ENCODE results near the gene CD99L2.
A peak's percentile ranks its signal among the peaks of the same experiment; 100 is the strongest.

The CD99L2 gene, protein sequence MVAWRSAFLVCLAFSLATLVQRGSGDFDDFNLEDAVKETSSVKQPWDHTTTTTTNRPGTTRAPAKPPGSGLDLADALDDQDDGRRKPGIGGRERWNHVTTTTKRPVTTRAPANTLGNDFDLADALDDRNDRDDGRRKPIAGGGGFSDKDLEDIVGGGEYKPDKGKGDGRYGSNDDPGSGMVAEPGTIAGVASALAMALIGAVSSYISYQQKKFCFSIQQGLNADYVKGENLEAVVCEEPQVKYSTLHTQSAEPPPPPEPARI

DNA sequence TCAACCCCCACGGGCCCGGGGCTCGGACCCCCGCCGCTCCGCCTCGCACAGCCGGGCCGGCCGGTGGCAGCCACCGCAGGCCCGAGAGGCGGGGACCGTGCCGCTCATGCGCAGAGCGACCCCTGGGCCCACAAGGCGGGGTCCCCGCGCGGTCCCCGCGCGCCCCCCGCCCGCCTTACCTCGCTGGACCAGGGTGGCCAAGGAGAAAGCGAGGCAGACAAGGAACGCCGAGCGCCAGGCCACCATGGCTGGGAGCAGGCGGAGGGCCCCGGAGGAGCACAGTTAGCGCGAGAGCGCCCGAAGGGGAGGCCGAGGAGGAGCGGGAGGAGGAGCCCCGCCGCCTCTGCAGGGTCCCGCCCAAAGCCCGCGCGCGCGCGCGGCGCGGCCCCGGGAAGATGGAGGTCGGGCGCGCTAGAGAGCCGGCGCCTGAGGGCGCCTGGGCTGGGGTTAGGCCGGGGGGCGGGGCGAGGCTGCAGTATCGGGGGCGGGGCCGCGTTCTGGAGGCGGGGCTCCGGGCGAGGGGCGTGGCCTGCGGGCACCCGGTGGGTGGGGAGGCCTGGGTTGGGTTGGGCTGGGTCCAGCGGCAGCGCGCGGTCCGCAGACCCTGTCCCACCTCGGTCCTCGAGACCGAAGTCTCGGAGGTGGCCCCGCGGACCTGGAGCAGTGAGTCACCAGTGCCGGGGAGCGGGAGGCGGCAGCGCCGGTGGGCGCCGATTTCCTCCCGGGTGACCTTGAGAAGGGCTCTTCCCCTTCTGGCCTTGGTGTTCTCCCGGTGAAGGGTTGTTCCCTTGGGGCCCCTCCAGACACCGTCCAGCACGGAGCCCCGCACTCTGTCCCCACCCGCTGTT, at the start of gene CD99L2:
TSS of gene CD99L2 (minus strand) at position 326 of the 848 bp plus-strand sequence. CDS start at position 246, 80 bp downstream.
- Histone ChIP-seq H3K27me3 (ENCODE audit: control insufficient read depth in 1 of 2, insufficient read depth in 2 of 2, low read length in 2 of 2) (no peaks in the 10 kb centered on the region), H3K36me3 (ENCODE audit: control insufficient read depth in 2 of 2, insufficient read depth in 2 of 2, low read length in 2 of 2) (no peaks in the 10 kb centered on the region), H3K4me1 (ENCODE audit: control insufficient read depth, insufficient read depth, low read length) (peaks cover 4% of the 10 kb centered on the region), H3K27ac (ENCODE audit: low read length) (peak within 1 kb of the TSS; percentile 41), H3K9me3 (ENCODE audit: control insufficient read depth in 2 of 2, low read length in 2 of 2) (no peaks in the 10 kb centered on the region), H3K4me3 (ENCODE audit: low read length in 2 of 2) (peak within 1 kb of the TSS; percentile 60 to 73), H3K9ac (ENCODE audit: low read length in 2 of 2) (peak within 1 kb of the TSS; percentile 66 to 75)

DNA sequence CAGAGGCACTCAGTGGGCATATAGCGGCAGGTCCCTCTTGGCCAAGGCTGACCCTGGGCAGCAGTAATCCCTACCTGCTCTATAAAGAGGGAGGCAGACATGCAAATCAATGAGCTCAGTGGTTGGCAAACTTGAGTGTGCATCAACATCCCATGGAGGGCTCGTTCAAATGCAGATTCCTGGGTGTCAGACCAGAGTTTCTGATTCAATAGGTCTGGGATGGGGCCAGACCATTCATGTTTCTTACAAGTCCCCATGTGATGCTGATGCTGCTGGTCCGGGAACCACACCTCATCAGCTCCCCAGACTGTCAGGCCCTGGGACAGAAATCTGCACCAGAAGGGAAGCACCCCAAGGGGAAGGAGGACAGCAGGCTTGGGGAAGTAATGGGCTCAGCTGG, 45.8 kb upstream of the CD99L2 start:
- Histone ChIP-seq H3K9me3 (ENCODE audit: control insufficient read depth in 2 of 2, low read length in 2 of 2) (no peaks in the 10 kb centered on the region), H3K27me3 (ENCODE audit: control insufficient read depth in 1 of 2, insufficient read depth in 2 of 2, low read length in 2 of 2) (peaks cover 0 to 6% of the 10 kb centered on the region in 2 donors)

DNA sequence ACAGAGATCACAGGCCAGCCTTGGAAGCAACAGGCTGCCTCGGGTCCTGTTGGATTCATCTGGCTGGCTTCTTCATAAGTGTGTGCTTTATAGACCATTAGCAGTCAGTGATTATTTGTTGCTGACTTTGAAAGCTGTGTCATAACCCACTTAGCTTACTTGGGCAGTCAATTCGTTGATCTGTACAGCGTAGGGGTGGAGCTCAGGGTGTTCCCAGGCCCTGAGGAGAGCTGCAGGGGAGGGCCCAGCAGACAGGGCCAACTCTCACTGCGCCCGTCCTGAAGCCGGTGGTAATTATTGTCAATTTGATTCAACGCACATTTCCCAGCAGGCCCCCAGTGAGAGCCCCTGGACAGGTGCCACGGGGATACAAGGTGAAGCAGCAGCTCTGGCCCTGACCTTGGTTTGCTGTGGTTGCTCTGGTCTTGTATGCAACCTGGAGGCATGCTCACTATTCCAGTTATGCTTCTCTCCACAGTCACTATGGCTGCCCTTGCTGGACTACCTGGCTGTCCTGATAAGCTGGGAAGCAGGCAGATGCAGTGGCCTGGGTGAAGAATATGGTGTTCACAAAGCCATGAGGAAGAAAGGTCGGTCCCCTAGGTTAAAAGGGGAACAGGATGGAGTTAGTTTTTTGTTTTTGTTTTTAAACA, 44.6 kb upstream of the CD99L2 start:
- Histone ChIP-seq H3K9me3 (ENCODE audit: control insufficient read depth in 2 of 2, low read length in 2 of 2) (no peaks in the 10 kb centered on the region), H3K27ac (ENCODE audit: low read length) (no peak overlapping the region), H3K36me3 (ENCODE audit: control insufficient read depth in 2 of 2, insufficient read depth in 2 of 2, low read length in 2 of 2) (no peaks in the 10 kb centered on the region), H3K4me3 (ENCODE audit: low read length in 2 of 2) (no peak overlapping the region), H3K27me3 (ENCODE audit: control insufficient read depth in 1 of 2, insufficient read depth in 2 of 2, low read length in 2 of 2) (peaks cover 0 to 6% of the 10 kb centered on the region in 2 donors), H3K9ac (ENCODE audit: low read length in 2 of 2) (no peak overlapping the region), H3K4me1 (ENCODE audit: control insufficient read depth, insufficient read depth, low read length) (no peaks in the 10 kb centered on the region)

More for the DNA sequence above, 45.8 kb upstream of the CD99L2 start:
- no peak overlapping the region for H3K9ac ChIP-seq (ENCODE audit: low read length in 2 of 2)
- H3K4me3 ChIP-seq (ENCODE audit: low read length in 2 of 2): no peak overlapping the region
- no peaks in the 10 kb centered on the region for H3K4me1 ChIP-seq (ENCODE audit: control insufficient read depth, insufficient read depth, low read length)
- H3K27ac ChIP-seq (ENCODE audit: low read length): no peak overlapping the region
- no peaks in the 10 kb centered on the region for H3K36me3 ChIP-seq (ENCODE audit: control insufficient read depth in 2 of 2, insufficient read depth in 2 of 2, low read length in 2 of 2)

DNA sequence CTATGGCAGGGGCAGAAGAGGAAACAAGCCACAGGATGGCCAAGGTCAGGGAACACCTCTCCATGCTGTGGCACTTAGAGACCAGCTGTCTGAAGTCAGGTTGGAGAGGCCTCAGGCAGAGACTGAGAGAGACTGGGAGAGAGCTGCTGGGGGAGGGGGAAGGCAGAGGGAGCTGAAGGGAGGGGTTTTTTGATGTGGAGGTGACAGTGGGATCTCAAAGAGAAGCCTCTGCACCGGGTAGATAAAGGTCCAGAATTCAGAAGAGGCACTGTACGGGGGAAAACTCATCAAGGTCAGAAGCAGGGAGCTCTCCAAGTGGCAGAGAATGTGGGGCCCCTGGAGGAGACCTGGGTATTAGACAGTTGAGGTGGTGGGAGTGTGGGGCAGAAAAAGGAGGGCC, 43.1 kb upstream of the CD99L2 start:
- Histone ChIP-seq H3K4me1 (ENCODE audit: control insufficient read depth, insufficient read depth, low read length) (no peaks in the 10 kb centered on the region), H3K27ac (ENCODE audit: low read length) (no peak overlapping the region), H3K36me3 (ENCODE audit: control insufficient read depth in 2 of 2, insufficient read depth in 2 of 2, low read length in 2 of 2) (no peaks in the 10 kb centered on the region), H3K9me3 (ENCODE audit: control insufficient read depth in 2 of 2, low read length in 2 of 2) (no peaks in the 10 kb centered on the region), H3K4me3 (ENCODE audit: low read length in 2 of 2) (no peak overlapping the region), H3K27me3 (ENCODE audit: control insufficient read depth in 1 of 2, insufficient read depth in 2 of 2, low read length in 2 of 2) (no peaks in the 10 kb centered on the region), H3K9ac (ENCODE audit: low read length in 2 of 2) (no peak overlapping the region)

DNA sequence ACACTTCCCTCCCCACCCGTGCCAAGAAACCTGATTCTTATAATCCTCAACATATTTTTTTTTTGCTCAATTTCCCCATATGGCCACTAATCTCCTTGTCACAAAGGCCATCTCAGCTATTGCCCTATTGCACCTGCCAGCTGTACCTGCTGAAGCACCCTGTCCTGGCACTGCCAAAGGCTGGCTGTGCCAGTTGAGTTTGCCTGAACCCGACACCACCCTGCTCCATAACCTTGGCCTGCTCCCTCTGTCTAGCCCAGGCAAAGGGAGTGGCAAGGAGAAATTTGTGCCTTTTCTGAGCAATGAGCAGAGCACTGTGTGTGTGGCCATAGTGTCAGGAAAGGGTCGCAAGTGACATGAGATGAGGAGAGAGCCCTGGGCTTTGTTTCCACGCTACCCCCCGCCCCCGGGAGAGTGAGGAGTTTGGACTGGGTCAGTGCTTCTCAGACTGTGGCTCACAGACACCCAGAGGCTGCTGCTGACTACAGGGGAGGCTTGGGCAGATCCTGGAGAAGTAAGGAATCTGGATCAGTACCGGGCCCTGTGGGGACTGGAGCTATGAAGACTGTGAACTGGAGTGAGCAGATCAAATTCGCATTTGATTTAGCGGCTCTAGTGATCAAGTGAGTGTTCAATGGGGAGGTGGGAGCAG, 42.5 kb upstream of the CD99L2 start:
- H3K4me3 ChIP-seq (ENCODE audit: low read length in 2 of 2): no peak overlapping the region
- H3K9ac ChIP-seq (ENCODE audit: low read length in 2 of 2): no peak overlapping the region
- H3K4me1 ChIP-seq (ENCODE audit: control insufficient read depth, insufficient read depth, low read length): no peaks in the 10 kb centered on the region
- H3K27me3 ChIP-seq (ENCODE audit: control insufficient read depth in 1 of 2, insufficient read depth in 2 of 2, low read length in 2 of 2): no peaks in the 10 kb centered on the region
- no peaks in the 10 kb centered on the region for H3K36me3 ChIP-seq (ENCODE audit: control insufficient read depth in 2 of 2, insufficient read depth in 2 of 2, low read length in 2 of 2)
- no peaks in the 10 kb centered on the region for H3K9me3 ChIP-seq (ENCODE audit: control insufficient read depth in 2 of 2, low read length in 2 of 2)
- no peak overlapping the region for H3K27ac ChIP-seq (ENCODE audit: low read length)

DNA sequence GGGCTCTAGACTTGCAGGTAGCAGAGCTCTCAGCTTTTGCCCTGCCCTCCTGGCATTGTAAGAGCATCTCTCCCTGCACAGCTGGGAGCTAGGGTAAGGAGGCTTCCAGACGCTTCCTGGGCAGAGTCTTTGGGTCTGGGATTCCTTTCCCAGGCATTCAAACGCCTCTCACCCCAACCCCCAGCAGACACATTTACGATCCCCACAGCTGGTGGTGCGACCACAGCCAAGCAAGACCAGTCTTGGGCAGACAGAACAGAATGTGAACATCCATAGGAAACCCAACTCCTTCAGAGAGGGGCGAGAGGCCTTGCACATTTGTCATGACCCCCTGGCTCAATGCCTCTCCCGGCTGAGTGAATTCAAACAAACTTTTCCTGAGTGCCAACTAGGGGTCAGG, 38.1 kb upstream of the CD99L2 start:
- Histone ChIP-seq H3K27ac (ENCODE audit: low read length) (no peak overlapping the region), H3K4me3 (ENCODE audit: low read length in 2 of 2) (no peak overlapping the region), H3K4me1 (ENCODE audit: control insufficient read depth, insufficient read depth, low read length) (no peaks in the 10 kb centered on the region), H3K9ac (ENCODE audit: low read length in 2 of 2) (no peak overlapping the region), H3K27me3 (ENCODE audit: control insufficient read depth in 1 of 2, insufficient read depth in 2 of 2, low read length in 2 of 2) (no peaks in the 10 kb centered on the region), H3K9me3 (ENCODE audit: control insufficient read depth in 2 of 2, low read length in 2 of 2) (no peaks in the 10 kb centered on the region), H3K36me3 (ENCODE audit: control insufficient read depth in 2 of 2, insufficient read depth in 2 of 2, low read length in 2 of 2) (no peaks in the 10 kb centered on the region)

DNA sequence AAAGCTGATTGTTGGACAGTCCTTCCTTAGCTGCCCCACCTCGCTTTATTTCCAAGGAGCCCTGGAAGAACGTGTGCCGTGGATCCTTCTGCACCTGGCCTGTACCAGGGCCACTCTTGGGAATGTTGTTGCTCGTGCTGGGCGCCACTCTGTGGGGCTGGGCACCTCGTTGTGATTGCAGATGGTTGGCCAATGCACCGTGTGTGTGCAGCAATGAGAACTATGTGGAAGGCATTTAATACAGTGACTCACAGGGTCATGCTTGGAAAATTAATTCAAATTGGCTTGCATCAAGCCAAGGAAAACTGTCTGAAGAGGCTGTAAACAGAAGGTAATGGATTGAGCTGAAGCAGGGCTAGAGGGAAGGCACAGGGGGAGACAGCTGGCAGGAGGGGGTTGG, 37.0 kb upstream of the CD99L2 start:
- Histone ChIP-seq H3K27me3 (ENCODE audit: control insufficient read depth in 1 of 2, insufficient read depth in 2 of 2, low read length in 2 of 2) (no peaks in the 10 kb centered on the region), H3K4me3 (ENCODE audit: low read length in 2 of 2) (no peak overlapping the region), H3K4me1 (ENCODE audit: control insufficient read depth, insufficient read depth, low read length) (no peaks in the 10 kb centered on the region), H3K9ac (ENCODE audit: low read length in 2 of 2) (no peak overlapping the region), H3K27ac (ENCODE audit: low read length) (no peak overlapping the region), H3K36me3 (ENCODE audit: control insufficient read depth in 2 of 2, insufficient read depth in 2 of 2, low read length in 2 of 2) (no peaks in the 10 kb centered on the region), H3K9me3 (ENCODE audit: control insufficient read depth in 2 of 2, low read length in 2 of 2) (no peaks in the 10 kb centered on the region)

DNA sequence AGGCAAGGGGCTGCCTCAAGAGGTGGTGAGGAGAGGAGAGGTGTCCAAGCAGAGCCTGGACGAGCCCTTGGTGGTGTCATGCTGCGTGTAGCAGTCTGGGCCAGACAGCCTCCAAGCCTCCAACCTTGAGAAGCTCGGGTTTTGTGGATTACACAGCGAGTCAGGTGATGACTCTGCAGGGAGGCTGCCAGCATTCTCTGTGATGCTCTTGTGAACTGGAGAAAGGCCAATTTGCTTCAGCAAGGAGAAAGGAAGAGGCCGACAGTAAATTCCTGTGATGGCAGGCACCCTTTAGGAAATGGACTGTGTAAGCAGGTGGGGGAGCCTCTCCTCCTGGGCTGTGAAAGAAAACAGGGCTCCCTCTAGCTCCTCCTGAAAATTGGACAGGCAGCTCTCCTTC, 36.0 kb upstream of the CD99L2 start:
- no peaks in the 10 kb centered on the region for H3K36me3 ChIP-seq (ENCODE audit: control insufficient read depth in 2 of 2, insufficient read depth in 2 of 2, low read length in 2 of 2)
- H3K9me3 ChIP-seq (ENCODE audit: control insufficient read depth in 2 of 2, low read length in 2 of 2): no peaks in the 10 kb centered on the region
- H3K27ac ChIP-seq (ENCODE audit: low read length): no peak overlapping the region

DNA sequence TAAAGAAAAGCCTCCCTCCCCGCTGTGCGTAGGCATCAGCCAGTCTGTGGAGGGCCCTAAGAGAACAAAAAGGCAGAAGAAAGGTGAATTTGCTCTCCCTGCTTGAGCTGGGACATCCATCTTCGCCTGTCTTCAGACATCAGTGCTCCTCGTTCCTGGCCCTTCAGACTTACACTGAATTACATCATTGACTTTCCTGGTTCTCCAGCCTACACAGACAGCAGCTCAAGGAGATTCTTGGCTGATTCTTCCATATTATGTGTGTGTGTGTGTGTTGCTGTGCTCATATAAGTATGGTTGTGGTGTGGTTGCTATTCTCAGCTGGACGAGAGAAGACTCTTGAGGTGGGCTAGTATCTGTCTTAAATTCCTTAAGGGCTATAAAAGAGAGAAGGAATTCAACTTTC, 35.5 kb upstream of the CD99L2 start:
- Histone ChIP-seq H3K27me3 (ENCODE audit: control insufficient read depth in 1 of 2, insufficient read depth in 2 of 2, low read length in 2 of 2) (no peaks in the 10 kb centered on the region), H3K4me1 (ENCODE audit: control insufficient read depth, insufficient read depth, low read length) (no peaks in the 10 kb centered on the region), H3K4me3 (ENCODE audit: low read length in 2 of 2) (no peak overlapping the region), H3K36me3 (ENCODE audit: control insufficient read depth in 2 of 2, insufficient read depth in 2 of 2, low read length in 2 of 2) (no peaks in the 10 kb centered on the region), H3K9me3 (ENCODE audit: control insufficient read depth in 2 of 2, low read length in 2 of 2) (no peaks in the 10 kb centered on the region), H3K27ac (ENCODE audit: low read length) (no peak overlapping the region), H3K9ac (ENCODE audit: low read length in 2 of 2) (no peak overlapping the region)

More for the DNA sequence above, 36.0 kb upstream of the CD99L2 start:
- no peaks in the 10 kb centered on the region for H3K4me1 ChIP-seq (ENCODE audit: control insufficient read depth, insufficient read depth, low read length)
- H3K9ac ChIP-seq (ENCODE audit: low read length in 2 of 2): no peak overlapping the region
- H3K27me3 ChIP-seq (ENCODE audit: control insufficient read depth in 1 of 2, insufficient read depth in 2 of 2, low read length in 2 of 2): no peaks in the 10 kb centered on the region
- no peak overlapping the region for H3K4me3 ChIP-seq (ENCODE audit: low read length in 2 of 2)

DNA sequence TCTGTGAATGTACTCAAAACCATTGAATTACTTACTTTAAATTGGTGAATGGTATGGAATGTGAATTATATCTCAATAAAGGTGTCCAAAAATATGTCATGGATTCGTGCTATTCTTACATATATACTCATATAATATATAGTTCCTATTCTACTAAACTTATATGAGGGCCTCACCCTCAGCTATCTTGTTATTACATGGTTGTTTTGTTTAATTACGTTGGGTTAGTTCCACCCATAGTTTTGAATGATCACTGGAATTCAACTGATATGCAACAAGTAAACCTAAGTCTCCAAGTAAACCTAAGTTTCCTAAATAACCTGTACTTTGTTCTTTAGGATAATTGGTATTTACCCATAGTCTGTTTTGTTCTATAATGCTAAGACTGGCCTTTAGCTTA, 30.6 kb upstream of the CD99L2 start:
- Histone ChIP-seq H3K4me1 (ENCODE audit: control insufficient read depth, insufficient read depth, low read length) (no peaks in the 10 kb centered on the region), H3K36me3 (ENCODE audit: control insufficient read depth in 2 of 2, insufficient read depth in 2 of 2, low read length in 2 of 2) (no peaks in the 10 kb centered on the region), H3K27ac (ENCODE audit: low read length) (no peak overlapping the region)

More for the DNA sequence above, 30.6 kb upstream of the CD99L2 start:
- Histone ChIP-seq H3K4me3 (ENCODE audit: low read length in 2 of 2) (no peak overlapping the region), H3K9ac (ENCODE audit: low read length in 2 of 2) (no peak overlapping the region), H3K27me3 (ENCODE audit: control insufficient read depth in 1 of 2, insufficient read depth in 2 of 2, low read length in 2 of 2) (no peaks in the 10 kb centered on the region), H3K9me3 (ENCODE audit: control insufficient read depth in 2 of 2, low read length in 2 of 2) (no peaks in the 10 kb centered on the region)
